ENCODE results near the gene MAT2B. TPM values are rescaled to one million over a fixed set of nuclear protein-coding genes. Genes with fewer than 3 reads are reported as not detected.

Gene MAT2B
- total and polyA plus RNA-seq, 2 of the 13 experiments (the other 11 are each of a cell fraction or from before 2014, with no cell fraction given): 20.2 to 37.1 TPM

GRCh38 chr5:163544836-163545235, 39.4 kb downstream of the MAT2B start:
- no peak overlapping the region for H3K9ac ChIP-seq (ENCODE audit: insufficient read depth, low read depth, low read length)
- H3K27ac ChIP-seq (ENCODE audit: extremely low read length, insufficient read depth, low read length): no peak overlapping the region
- TF ChIP-seq SMARCC2 (IDR thresholded peaks at IDR 0.05) (no peak), TBP (CRISPR knock-in tag; IDR thresholded peaks at IDR 0.05) (no peak), NFRKB (IDR thresholded peaks at IDR 0.05) (no peak), NRL (CRISPR knock-in tag; IDR thresholded peaks at IDR 0.05; ENCODE audit: borderline replicate concordance) (no peak), TAF15 (IDR thresholded peaks at IDR 0.05; ENCODE audit: low read depth, low read length, poor library complexity, severe bottlenecking) (no peak), PRMT3 (CRISPR knock-in tag; IDR thresholded peaks at IDR 0.05; ENCODE audit: borderline replicate concordance, low read depth) (no peak), ZSCAN31 (CRISPR knock-in tag; IDR thresholded peaks at IDR 0.05; ENCODE audit: low read depth) (no peak), SOX5 (CRISPR knock-in tag; IDR thresholded peaks at IDR 0.05; ENCODE audit: borderline replicate concordance) (no peak), KMT2B (CRISPR knock-in tag; IDR thresholded peaks at IDR 0.05) (no peak), FOXP4 (CRISPR knock-in tag; IDR thresholded peaks at IDR 0.05) (no peak)
- intact Hi-C loops (cut with micrococcal nuclease; ENCODE audit: unreplicated experiment) (no loop called here), in situ Hi-C loops (cut with HindIII; ENCODE audit: extremely low pct_ligation_motif_present, low pct_unique_long_range_greater_than_20kb) (no loop called here)
- no peaks in the 10 kb centered on the region for H4K20me1 ChIP-seq (ENCODE audit: insufficient read depth, low read length)
- H3K4me2 ChIP-seq (ENCODE audit: low read depth, low read length): no peak overlapping the region
- no peaks in the 10 kb centered on the region for H3K79me2 ChIP-seq (ENCODE audit: insufficient read depth, low read length)
- no peaks in the 10 kb centered on the region for H3K36me3 ChIP-seq (replicated peaks in 1 of 2; ENCODE audit: control insufficient read depth in 1 of 2, insufficient read depth in 2 of 2, low read length in 2 of 2)
- WGBS (ENCODE audit: low lambda C conversion rate): 54% methylated on average over 4 of the region's 4 CpGs
- POLR2A ChIA-PET: no interaction called here
- no TSS peak for BruUV-seq (replicated peaks)
- peaks cover 0 to 11% of the 10 kb centered on the region in 2 experiments; a peak in 2 of 5 replicates for H3K27me3 ChIP-seq (ENCODE audit: control insufficient read depth in 1 of 2, insufficient read depth in 2 of 2, low read length in 2 of 2)
- no peak for FAIRE-seq
- no peaks in the 10 kb centered on the region for H3K9me3 ChIP-seq (ENCODE audit: low read length)
- no peak for DNase-seq (ENCODE audit: low spot score)
- no peak overlapping the region for H3K4me3 ChIP-seq (replicated peaks in 1 of 3; ENCODE audit: insufficient read depth in 1 of 3, low read depth in 2 of 3, low read length in 3 of 3)
- no peak overlapping the region for H2AFZ ChIP-seq (ENCODE audit: low read length)
- no peak for ATAC-seq
- H3K4me1 ChIP-seq (ENCODE audit: insufficient read depth, low read length): no peaks in the 10 kb centered on the region
- CTCF ChIA-PET (ENCODE audit: low intra/inter-chr PET ratio, low total read pairs): no interaction called here
